Testis (tissue), 5 donors: ENCODE results near the gene PITX2. TPM values are rescaled to one million over a fixed set of nuclear protein-coding genes. Genes with fewer than 3 reads are reported as not detected.

Experiments
- DNase-seq: peaks from one replicate; pipeline ENCODE4 v3.0.0-alpha.2; 2019
- H3K27ac ChIP-seq, 2 donors: fragments of 200-600 bp; sonication (generic); one replicate each; pipeline ENCODE4 v1.5.1; 2019
- H3K27me3 ChIP-seq: fragments of 200-600 bp; sonication (generic); one replicate; pipeline ENCODE4 v1.5.1; 2019
- H3K36me3 ChIP-seq: fragments of 200-600 bp; sonication (generic); one replicate; pipeline ENCODE4 v1.5.1; 2017; ENCODE audit warnings: low read depth; ENCODE audit errors: missing control alignments
- H3K4me1 ChIP-seq: fragments of 200-600 bp; sonication (generic); one replicate; pipeline ENCODE4 v1.5.1; 2019
- H3K4me3 ChIP-seq, 2 donors: fragments of 200-600 bp; sonication (generic); one replicate each; pipeline ENCODE4 v1.5.1; 2017 to 2019
- H3K9me3 ChIP-seq: fragments of 200-600 bp; sonication (generic); one replicate; pipeline ENCODE4 v1.5.1; 2017
- POLR2A ChIP-seq: fragments of 450-650 bp; IDR thresholded peaks from one replicate; pipeline ENCODE4 v1.6.1; 2017; ENCODE audit warnings: antibody characterized with exemption, mild to moderate bottlenecking, moderate library complexity
- WGBS, 2 donors: methylation state at CpG; one replicate each; pipeline ENCODE4 v1.1.5; 2018; 5-methylcytosine and 5-hydroxymethylcytosine counted together
- intact Hi-C: fragments of 100-400 bp; cut with DNase I; formaldehyde crosslinking; loops from one replicate; pipeline ENCODE4 v1.15.1; 2023; ENCODE audit warnings: low total_unique reads
- long read RNA-seq, 2 donors: transcript quantifications; one replicate each; lab custom pipeline, GENCODE V29; 2026
- polyA plus RNA-seq: library from polyadenylated mRNA; stranded (reverse); fragments of 350-450 nt; fragmentation: Illumina TruSeq; extraction: RNeasy Lipid Tissue Mini Kit (QIAGEN cat#74804); gene quantifications from one replicate; pipeline ENCODE4 v1.2.3, GENCODE V29; 2014; ENCODE audit warnings: low read depth, low replicate concordance; ENCODE audit not compliant: insufficient read depth
- total RNA-seq, 2 donors: library from RNA; depleted of rRNA; stranded (reverse); fragments of >200 nt; gene quantifications; one replicate each; pipeline ENCODE4 v1.2.3, GENCODE V29; 2016
- TF ChIP-seq, protein P1 (sequence below), 3 experiments: fragments of 450-650 bp in 2 of 3; fragments of 200-600 bp in 1 of 3; sonication (generic) in 1 of 3; IDR thresholded peaks; one replicate each; pipeline ENCODE4 v1.5.1; 2016 to 2019; ENCODE audit warnings: antibody characterized with exemption in 3 of 3, mild to moderate bottlenecking in 2 of 3, moderate library complexity in 1 of 3

Gene PITX2
- 1 to 10 TPM in 1 of 2 donors, under 1 TPM in 1; 0.93 to 2.3 TPM for total RNA-seq
- polyA plus RNA-seq = 2.6 TPM
- long read RNA-seq, donor 1, partial matches to known transcripts = 0 of 1 reads
- long read RNA-seq, donor 1, other reads (novel, unspliced or antisense) = 0 of 1 reads
- long read RNA-seq, donor 2 = 0 reads

DNA sequence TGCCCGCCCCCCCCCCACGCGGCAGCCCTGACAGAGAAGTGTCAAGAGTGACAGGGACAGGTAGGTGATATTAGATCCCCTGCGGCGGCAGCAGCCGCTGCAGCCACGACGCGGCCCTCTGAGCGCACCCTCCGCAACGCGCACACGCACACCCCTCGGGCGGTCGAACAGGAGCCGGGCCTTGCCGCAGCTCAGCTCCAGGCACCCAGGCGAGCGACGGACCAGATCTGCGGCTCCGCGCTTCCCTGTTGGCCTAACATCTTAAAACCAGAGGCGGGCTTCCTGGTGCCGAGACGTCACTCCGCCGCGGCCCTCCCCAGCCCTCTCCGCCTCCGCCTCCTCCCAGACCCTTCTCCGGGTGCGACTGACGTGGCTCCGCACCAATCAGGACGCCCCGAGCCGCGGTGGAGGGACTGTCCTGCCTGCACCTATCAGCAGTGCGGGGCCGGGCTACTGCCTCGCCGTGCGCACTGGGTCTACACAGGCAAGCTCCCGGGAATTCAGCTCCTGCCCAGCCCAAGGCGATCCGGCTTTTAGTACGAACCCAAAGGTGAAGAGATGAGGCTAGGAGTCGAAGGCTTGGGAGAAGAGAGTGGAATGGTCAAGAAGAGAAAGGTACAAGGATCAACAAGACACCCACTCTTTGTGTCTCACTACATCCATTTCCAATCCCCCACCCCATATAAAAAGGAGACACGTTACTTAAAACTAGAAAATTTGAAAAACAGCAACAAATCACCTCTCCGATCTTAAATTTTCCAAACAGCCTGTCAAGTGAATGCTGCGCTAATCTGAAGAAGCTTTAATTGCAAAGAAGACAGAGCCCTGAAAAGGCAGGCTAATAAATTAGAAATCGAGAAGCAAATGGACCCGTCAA is at the start of gene PITX2:
Gene PITX2, minus strand, starts transcription at position 237 of the 877 bp plus-strand sequence. CDS start 617 bp downstream, outside the sequence.
- peak; percentile 89 for DNase-seq
- Histone ChIP-seq H3K36me3 (no peaks in the 10 kb centered on the region), H3K27me3 (no peaks in the 10 kb centered on the region), H3K9me3 (no peaks in the 10 kb centered on the region), H3K4me3 (peak within 1 kb of the TSS; percentile 37 to 56), H3K4me1 (peaks cover 9% of the 10 kb centered on the region), H3K27ac (no peak within 1 kb of the TSS)
- 3 to 4% methylated on average over 34 to 55 of the region's 56 CpGs for WGBS, 2 donors
- TF ChIP-seq, protein P1, sequence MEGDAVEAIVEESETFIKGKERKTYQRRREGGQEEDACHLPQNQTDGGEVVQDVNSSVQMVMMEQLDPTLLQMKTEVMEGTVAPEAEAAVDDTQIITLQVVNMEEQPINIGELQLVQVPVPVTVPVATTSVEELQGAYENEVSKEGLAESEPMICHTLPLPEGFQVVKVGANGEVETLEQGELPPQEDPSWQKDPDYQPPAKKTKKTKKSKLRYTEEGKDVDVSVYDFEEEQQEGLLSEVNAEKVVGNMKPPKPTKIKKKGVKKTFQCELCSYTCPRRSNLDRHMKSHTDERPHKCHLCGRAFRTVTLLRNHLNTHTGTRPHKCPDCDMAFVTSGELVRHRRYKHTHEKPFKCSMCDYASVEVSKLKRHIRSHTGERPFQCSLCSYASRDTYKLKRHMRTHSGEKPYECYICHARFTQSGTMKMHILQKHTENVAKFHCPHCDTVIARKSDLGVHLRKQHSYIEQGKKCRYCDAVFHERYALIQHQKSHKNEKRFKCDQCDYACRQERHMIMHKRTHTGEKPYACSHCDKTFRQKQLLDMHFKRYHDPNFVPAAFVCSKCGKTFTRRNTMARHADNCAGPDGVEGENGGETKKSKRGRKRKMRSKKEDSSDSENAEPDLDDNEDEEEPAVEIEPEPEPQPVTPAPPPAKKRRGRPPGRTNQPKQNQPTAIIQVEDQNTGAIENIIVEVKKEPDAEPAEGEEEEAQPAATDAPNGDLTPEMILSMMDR (IDR thresholded peaks at IDR 0.05) = no peak
- TF ChIP-seq POLR2A = no peak
- intact Hi-C loops = no loop called here

- Histone ChIP-seq H3K27me3 (no peaks in the 10 kb centered on the region), H3K9me3 (no peaks in the 10 kb centered on the region), H3K36me3 (no peaks in the 10 kb centered on the region), H3K27ac (no peak overlapping the region), H3K4me1 (no peaks in the 10 kb centered on the region), H3K4me3 (no peak overlapping the region)
- intact Hi-C loops = no loop called here
- no peak for TF ChIP-seq POLR2A
- TF ChIP-seq, protein P1 (IDR thresholded peaks at IDR 0.05) = no peak
- DNase-seq = no peak
- 79 to 92% methylated on average over 4 to 5 of the region's 5 CpGs for WGBS, 2 donors
These were observed 48.8 kb upstream of the PITX2 start for GRCh38 chr4:110671679-110672078.

DNA sequence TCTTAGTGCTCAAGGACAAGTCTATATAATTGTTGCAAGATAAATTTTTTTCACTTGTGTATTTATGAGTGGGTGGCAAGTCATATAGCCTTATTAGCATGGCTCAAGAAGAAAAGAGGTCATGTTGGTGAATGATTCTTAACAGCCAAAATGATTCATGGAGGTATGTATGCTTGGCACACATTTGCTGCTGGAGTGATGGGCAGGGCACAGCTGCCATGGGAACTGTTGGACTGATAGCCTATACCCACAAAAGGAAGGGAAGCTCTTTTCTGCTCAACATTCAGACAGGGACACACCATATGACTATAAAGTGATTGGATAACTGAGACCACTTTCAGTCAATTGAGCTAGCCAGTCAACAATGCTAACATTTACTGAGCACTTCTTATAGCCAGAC is 46.8 kb upstream of the PITX2 start:
- intact Hi-C loops = no loop called here
- no peaks in the 10 kb centered on the region for H3K4me1 ChIP-seq
- no peaks in the 10 kb centered on the region for H3K36me3 ChIP-seq
- no peaks in the 10 kb centered on the region for H3K27me3 ChIP-seq
- TF ChIP-seq, protein P1 (IDR thresholded peaks at IDR 0.05) = no peak
- TF ChIP-seq POLR2A = no peak
- no peak for DNase-seq
- H3K4me3 ChIP-seq = no peak overlapping the region
- H3K9me3 ChIP-seq = no peaks in the 10 kb centered on the region
- H3K27ac ChIP-seq = no peak overlapping the region

- Histone ChIP-seq H3K36me3 (no peaks in the 10 kb centered on the region), H3K9me3 (no peaks in the 10 kb centered on the region), H3K27ac (no peak overlapping the region), H3K4me1 (no peaks in the 10 kb centered on the region), H3K4me3 (no peak overlapping the region), H3K27me3 (no peaks in the 10 kb centered on the region)
- WGBS, 2 donors = 59 to 62% methylated on average over 6 of the region's 6 CpGs
- intact Hi-C loops = no loop called here
- TF ChIP-seq, protein P1 (IDR thresholded peaks at IDR 0.05) = no peak
- TF ChIP-seq POLR2A = no peak
- no peak for DNase-seq
These were observed 45.8 kb upstream of the PITX2 start for GRCh38 chr4:110668463-110669235.
